OCI-LY7 (cell line): ENCODE measurements around the gene FDCSP.
A peak's percentile ranks its signal among the peaks of the same experiment; 100 is the strongest.

Experiments used
- CTCF ChIP-seq: fragments of 200-600 bp; sonication (generic); conservative IDR thresholded peaks from 2 replicates; pipeline ENCODE4 v1.5.1; 2014; ENCODE audit warnings: mild to moderate bottlenecking, antibody characterized with exemption, low read length, moderate library complexity, mixed read lengths
- EZH2phosphoT487 ChIP-seq: fragments of 200-600 bp; sonication (generic); IDR thresholded peaks from 2 replicates; pipeline ENCODE4 v1.6.1; 2018; ENCODE audit warnings: low read depth, borderline replicate concordance, mild to moderate bottlenecking, mixed run types, antibody characterized with exemption, low read length, moderate library complexity, mixed read lengths

GRCh38 chr4:70269674-70270073, 43.8 kb downstream of the FDCSP start:
- peak; percentile 65; the same call in 1 of the 2 replicates for TF ChIP-seq CTCF
- no peak for TF ChIP-seq EZH2phosphoT487
